ENCODE measurements around the gene ADAMTS3.

ADAMTS3 gene

GRCh38 chr4:72344418-72344817 is 224.6 kb downstream of the ADAMTS3 start:
- DNase-seq (ENCODE audit: low spot score): no peak

- no peak for DNase-seq (ENCODE audit: low spot score)
These were observed 227.6 kb downstream of the ADAMTS3 start for GRCh38 chr4:72341432-72341820.

DNA sequence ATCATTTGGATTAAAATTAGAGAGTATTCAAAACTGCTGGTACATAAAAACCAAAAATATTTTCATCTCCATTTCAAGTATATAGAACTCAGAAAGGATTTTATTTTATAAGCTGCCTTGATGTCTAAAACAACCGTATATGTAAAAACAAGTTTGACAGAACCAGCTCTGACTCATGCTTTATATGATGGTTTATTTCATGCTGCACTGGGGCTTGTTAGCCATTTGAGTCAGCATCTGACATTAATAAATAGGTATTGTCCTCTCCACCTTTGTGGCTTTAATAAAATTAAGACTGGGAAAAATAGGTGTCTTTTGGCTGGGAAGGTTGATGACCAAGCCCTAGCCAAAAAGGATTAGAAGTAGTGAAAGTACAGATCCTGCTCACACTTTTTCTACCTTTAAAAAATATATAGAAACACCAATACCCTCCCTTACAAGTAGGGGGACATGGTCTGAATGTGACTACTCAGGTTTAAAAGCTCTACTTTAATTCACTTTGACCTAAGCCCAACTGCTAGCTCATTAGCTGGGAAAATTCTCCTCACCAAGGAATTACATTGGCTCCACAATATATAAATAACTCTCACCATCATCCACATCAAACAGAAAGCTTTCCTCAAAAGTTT is 228.1 kb downstream of the ADAMTS3 start:
- no peak for DNase-seq (ENCODE audit: low spot score)

- DNase-seq (ENCODE audit: low spot score): no peak
These were observed 231.0 kb downstream of the ADAMTS3 start for GRCh38 chr4:72338060-72338459.

DNA sequence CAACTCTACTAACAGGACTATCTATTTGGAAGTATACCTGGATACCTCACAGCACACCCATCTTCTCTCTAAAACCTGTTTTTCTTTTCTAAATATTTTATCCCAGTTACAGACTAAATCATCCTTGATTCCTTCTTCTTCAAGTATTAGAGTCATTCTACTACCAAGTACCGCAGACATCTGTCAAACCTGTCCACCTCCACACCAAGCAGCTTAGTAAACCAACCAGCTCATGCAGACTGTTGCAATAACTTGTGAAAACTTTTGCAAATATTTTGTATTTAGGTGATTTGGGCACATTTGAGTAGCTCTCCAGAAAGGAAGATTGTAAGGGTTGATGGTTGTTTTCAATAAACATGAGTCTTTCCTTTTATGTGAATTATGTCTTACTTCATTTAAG is 238.6 kb downstream of the ADAMTS3 start:
- no peak for DNase-seq (ENCODE audit: low spot score)

DNA sequence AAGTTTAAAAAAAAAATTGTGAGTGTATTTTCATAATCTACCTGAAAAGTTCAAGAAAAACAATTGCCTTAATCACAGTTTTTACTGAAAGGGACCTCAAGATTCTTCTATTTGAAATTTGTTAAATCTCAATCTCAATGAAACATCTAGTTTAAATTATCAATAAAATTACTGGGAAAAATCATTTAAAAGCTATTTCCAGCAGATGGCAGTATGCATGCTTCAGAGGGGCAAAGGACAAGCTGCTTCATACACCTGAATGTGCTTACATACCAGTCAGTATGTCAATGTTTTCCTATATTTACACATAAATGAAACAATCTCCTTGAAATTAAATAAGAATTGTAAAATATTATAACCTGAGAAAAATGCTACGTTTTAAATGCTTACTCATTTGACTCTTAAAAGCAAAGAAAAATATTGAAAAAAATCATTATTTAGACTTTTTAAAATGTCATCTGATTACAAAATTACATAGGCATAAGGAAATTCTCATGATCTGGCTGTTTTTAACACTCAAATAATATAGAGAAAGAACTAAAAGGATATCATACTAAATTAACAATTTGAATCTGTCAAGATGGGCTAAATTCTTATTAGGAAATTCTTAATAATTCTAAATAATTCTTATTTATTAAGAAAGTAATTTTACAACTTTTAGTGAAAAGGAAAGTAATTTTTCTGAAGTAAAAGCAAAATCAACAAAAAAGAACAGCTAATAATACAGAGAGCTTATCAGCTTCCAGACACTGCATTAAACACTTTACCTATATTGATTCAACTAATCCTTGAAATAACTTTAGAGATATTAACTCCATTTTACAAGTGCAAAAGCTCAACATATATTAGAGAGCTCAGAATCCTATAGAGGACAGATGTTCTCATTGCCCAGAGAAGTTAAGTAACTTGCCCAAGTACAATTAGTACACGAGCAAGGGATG is 242.1 kb downstream of the ADAMTS3 start:
- DNase-seq (ENCODE audit: low spot score): peak; percentile 30

- no peak for DNase-seq (ENCODE audit: low spot score)
These were observed 243.8 kb downstream of the ADAMTS3 start for GRCh38 chr4:72325215-72325614.

DNA sequence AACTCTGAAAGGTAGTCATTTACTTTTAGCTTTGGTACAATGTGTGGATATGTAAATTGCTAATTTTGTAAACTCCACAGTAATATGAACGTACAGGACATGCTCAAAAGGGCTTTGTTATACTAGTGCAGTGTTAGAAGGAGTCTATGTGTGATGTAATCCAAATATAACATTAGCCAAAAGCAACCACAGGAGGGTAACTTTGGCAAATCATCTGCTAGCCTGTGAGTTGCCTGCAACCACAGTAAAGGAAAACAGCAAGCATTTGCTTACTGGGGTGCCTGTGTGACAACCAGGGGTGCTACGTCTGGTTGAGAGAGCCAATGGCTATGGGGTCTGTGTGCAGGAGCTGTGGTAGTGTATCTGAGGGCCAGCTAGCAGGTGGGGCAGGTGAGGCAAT is 245.8 kb downstream of the ADAMTS3 start:
- no peak for DNase-seq (ENCODE audit: low spot score)

- no peak for DNase-seq (ENCODE audit: low spot score)
These were observed 248.6 kb downstream of the ADAMTS3 start for GRCh38 chr4:72320223-72320948.

- DNase-seq (ENCODE audit: low spot score): peak; percentile 1
These were observed 249.4 kb downstream of the ADAMTS3 start for GRCh38 chr4:72319601-72320021.

GRCh38 chr4:72318421-72319170 is 250.4 kb downstream of the ADAMTS3 start:
- no peak for DNase-seq (ENCODE audit: low spot score)

GRCh38 chr4:72314869-72315268 is 254.2 kb downstream of the ADAMTS3 start:
- DNase-seq (ENCODE audit: low spot score): no peak

DNA sequence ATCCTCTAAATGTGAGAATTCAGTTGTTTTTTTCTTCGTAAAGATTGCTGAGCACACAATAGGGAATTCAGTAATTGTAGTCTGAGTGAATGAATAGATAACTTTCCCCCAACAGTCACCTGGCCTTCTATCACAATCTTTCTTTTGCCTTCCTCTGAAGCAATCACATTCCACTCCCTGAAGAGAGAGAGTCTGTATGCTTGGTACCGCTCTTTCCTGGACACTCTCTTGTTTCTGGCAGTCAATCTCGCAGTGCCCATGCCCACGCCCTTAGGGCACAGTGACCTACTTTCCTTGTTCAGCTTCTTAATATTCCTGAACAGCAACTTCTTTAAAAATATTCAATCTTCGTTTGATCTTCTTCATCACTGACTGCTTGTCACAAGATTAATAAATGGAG is 255.9 kb downstream of the ADAMTS3 start:
- DNase-seq (ENCODE audit: low spot score): no peak

- no peak for DNase-seq (ENCODE audit: low spot score)
These were observed 256.9 kb downstream of the ADAMTS3 start for GRCh38 chr4:72312032-72312650.

DNA sequence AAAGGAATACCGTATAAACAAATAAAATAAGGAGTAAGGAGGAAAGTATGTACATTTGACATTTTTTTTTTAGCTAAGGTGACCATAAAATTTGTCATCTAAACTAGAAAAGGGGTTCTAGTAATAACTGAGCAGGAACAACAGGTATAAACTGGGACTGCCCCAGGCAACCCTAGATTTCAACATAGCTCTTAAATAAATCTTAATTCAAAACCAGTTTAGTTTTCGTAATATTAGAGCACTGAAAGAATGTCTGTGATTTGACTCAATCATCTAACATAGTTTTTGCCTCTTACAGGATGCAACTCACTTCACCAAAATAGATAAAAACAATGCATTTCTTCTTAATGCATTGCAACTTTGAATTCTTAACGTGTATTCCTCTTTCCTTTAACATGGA is 257.7 kb downstream of the ADAMTS3 start:
- no peak for DNase-seq (ENCODE audit: low spot score)

- DNase-seq (ENCODE audit: low spot score): no peak
These were observed 263.4 kb downstream of the ADAMTS3 start for GRCh38 chr4:72305620-72306019.

GRCh38 chr4:72305080-72305479 is 263.9 kb downstream of the ADAMTS3 start:
- DNase-seq (ENCODE audit: low spot score): no peak

DNA sequence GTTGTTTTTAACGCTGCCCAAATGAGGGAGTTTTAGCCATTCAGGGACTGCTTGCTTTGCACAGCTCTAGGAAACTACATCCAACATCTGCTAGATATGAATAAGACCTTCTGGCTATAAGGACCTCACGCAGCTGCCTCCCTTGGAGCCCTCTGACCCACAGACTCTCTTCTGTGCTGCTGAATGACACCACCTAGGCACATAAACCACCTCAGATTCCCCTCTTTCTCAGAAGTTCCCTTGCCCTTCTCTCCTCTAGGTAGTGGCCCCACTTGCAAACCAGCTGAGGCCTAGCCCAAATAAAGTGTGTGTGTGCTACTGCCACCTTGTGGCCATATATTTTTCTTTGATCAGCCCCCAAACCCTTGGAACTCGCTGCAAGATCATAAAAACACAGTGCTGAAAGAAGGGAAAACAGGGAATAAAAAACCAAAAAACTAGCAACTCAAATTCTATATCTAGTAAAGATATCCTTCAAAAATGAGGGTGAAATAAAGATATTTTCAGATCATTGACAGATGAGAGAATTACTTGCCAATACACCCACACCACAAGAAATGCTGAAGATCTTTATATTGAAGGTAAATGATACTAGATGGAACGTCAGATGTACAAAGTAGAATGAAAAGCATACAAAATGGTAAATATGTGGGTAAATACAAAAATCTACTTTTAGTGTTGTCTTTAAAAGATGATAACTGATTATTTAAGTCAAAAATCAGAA is 265.9 kb downstream of the ADAMTS3 start:
- DNase-seq (ENCODE audit: low spot score): peak; percentile 49

DNA sequence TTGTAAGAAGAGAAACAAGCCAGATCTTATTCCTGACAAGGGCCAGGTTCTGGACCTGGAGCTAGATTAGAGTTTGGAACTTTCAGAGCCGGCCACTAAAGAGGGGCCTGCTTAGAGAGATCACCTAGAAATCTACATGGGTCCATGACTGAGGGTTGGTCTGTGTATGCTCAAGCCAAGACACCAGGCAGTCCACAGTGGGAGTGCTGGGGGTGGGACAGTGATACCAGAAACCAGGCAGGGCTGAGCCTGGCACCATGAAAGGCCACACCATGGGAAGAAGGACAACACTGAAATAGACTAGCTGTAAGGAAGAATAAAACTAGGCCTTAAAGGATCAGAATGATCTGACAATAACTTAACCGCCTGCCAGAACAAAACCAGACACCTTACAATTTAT is 267.3 kb downstream of the ADAMTS3 start:
- no peak for DNase-seq (ENCODE audit: low spot score)

DNA sequence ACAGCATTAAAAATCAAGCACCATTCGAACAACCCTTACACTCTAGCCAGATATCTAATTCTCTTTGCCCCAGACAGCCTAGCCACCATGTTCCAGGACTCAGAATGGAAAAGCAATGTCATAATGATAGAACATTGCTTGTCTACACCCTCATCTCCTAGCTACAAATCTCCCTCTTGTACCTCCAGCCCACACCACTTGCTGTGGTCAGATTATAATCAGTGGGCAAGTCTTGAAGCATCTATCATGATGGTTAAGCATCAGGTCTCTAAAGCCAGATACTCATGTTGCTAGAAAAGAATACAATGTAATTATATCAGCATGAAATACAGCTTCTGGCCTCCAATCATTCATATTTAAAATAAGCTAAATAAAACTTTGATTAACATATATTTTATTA is 268.9 kb downstream of the ADAMTS3 start:
- no peak for DNase-seq (ENCODE audit: low spot score)
